HG03521 (cell line): Measurements from ENCODE around the gene OR13J1.

Experiments
- ATAC-seq: cut with Tn5 transposase; IDR thresholded peaks from one replicate; pipeline ENCODE4 v1.9.1; 2021; ENCODE audit warnings: mild to moderate bottlenecking, moderate library complexity; ENCODE audit not compliant: unreplicated experiment

The OR13J1 gene

DNA sequence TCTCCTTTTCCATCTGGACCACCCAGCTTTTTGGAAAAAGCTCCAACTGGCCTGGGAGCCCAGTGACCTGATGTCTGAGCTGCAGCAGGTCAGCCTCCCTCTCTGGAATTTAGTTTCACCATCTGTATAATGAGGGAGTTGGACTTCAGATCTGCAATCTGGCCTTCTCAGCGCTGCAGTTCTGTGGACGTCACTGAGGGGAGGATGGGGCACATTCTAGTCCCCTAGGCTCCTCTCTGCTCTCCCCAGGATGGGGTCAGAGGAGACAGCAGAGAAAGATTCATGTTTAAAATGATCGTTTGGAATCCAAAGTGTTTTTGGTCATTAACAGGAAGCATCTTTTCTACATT, 10.2 kb downstream of the OR13J1 start:
- no peak for ATAC-seq

- ATAC-seq: no peak
These were observed 10.8 kb downstream of the OR13J1 start for GRCh38 chr9:35859310-35859989.

- no peak for ATAC-seq
These were observed 11.7 kb downstream of the OR13J1 start for GRCh38 chr9:35858458-35858857.

GRCh38 chr9:35856882-35857281, 13.3 kb downstream of the OR13J1 start:
- ATAC-seq: no peak

GRCh38 chr9:35856206-35856605, 14.0 kb downstream of the OR13J1 start:
- ATAC-seq: no peak

DNA sequence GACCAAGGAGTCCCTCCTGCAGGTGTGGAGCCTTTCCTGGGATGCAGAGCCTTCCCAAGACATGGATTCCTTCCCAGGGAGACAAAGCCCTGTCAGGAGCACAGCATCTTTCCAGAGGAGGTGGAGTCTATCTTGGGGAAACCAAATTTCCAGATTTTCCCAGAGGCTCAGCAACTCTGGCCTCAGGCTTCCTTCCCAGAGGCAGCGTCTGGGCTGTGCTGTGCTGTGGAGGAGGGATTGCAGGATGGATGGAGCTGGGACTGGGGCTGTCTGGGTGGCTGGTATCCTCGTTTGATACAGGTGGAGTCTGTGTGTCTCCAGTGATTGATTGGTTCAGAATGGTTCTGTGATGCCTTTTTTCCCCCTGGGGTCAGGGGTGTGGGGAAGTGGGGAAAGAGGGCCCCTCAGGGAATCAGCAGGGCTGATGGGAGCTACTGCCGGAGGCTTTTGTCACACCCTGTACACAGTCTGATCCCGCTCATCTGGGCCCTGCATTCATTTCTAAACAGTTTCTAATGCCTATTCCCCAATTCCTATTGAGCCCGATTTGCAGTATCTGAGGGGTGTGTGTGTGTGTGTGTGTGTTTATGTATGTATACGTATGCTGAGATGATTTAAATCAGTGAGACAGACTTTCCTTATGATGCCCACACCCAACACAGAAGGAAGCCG, 16.0 kb downstream of the OR13J1 start:
- no peak for ATAC-seq

- no peak for ATAC-seq
These were observed 17.0 kb downstream of the OR13J1 start for GRCh38 chr9:35852876-35853865.

DNA sequence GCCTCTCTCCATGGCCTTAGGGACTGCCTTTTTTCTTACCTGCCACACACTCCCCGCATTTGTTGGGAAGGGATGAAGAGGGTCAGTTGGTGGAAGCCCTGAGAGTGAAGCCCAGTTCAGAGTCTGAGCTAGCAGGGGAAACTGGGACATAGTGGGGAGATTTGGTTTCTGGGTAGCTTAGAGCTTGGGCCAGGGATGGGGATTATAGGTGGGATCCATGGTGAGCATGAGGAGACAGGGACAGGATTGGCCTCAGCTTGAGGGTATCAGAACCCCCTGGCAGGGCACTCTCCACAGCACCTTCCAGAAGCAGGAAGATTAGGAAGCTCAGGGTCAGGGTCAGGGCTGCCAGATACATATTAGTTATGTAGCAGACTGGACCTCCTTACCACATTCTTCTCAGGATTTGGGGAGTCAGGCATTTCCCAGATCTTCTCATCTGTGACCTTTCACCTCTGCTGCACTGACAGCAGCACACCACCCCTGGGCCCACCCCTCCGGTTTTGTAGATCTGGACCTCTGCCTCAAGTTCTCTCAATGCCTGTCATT, 17.9 kb downstream of the OR13J1 start:
- ATAC-seq: no peak

- peak; percentile 87 for ATAC-seq
These were observed 22.2 kb downstream of the OR13J1 start for GRCh38 chr9:35847792-35848572.

GRCh38 chr9:35845824-35846771, 24.1 kb downstream of the OR13J1 start:
- ATAC-seq: no peak

GRCh38 chr9:35844628-35845270, 25.5 kb downstream of the OR13J1 start:
- ATAC-seq: no peak

DNA sequence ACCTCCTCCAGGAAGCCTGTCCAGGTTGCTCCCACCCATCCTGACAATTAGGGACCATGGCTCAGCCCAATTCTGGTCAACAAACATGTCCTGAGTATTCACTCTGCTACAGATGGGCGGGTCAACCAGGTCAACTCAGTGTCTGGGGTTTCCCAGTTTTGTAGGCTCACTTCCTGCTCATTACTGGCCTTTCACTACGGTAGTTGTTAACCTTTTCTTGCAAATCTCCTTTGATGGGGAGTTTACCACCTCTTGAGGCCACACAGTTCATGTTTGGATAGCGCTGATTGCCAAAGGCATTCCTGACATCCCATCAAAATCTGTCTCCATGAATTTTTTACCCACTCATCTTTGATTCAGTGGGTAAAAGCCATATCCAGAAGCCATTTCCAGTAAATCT, 27.4 kb downstream of the OR13J1 start:
- ATAC-seq: peak; percentile 58

GRCh38 chr9:35842020-35842745, 28.0 kb downstream of the OR13J1 start:
- ATAC-seq: no peak

GRCh38 chr9:35841645-35841900, 28.6 kb downstream of the OR13J1 start:
- no peak for ATAC-seq

- no peak for ATAC-seq
These were observed 29.1 kb downstream of the OR13J1 start for GRCh38 chr9:35840881-35841644.

GRCh38 chr9:35839926-35840325, 30.3 kb downstream of the OR13J1 start:
- ATAC-seq: no peak

GRCh38 chr9:35836595-35836994, 33.6 kb downstream of the OR13J1 start:
- ATAC-seq: no peak

GRCh38 chr9:35835766-35836165, 34.4 kb downstream of the OR13J1 start:
- no peak for ATAC-seq
